Dermis blood vessel endothelial cell (primary cell): Measurements from ENCODE around the gene CCNC. TPM values are rescaled to one million over a fixed set of nuclear protein-coding genes. Genes with fewer than 3 reads are reported as not detected.
"Not testable (repeated sequence)": the region's sequence is repeated elsewhere in the genome, so short reads cannot be mapped to it uniquely, and the experiment has no call there.

Experiments
- DNase-seq: peaks from one replicate; pipeline ENCODE4 v3.0.0; 2010
- total RNA-seq: library from RNA; depleted of rRNA; stranded (reverse); fragments of >200 nt; gene quantifications from 2 replicates; pipeline ENCODE4 v1.2.3, GENCODE V29; 2014

The CCNC gene
- total RNA-seq, 1 donor from 2014 or later: 85.4 TPM

GRCh38 chr6:99603421-99604165 is 35.1 kb upstream of the CCNC start:
- DNase-seq: peak; percentile 37

DNA sequence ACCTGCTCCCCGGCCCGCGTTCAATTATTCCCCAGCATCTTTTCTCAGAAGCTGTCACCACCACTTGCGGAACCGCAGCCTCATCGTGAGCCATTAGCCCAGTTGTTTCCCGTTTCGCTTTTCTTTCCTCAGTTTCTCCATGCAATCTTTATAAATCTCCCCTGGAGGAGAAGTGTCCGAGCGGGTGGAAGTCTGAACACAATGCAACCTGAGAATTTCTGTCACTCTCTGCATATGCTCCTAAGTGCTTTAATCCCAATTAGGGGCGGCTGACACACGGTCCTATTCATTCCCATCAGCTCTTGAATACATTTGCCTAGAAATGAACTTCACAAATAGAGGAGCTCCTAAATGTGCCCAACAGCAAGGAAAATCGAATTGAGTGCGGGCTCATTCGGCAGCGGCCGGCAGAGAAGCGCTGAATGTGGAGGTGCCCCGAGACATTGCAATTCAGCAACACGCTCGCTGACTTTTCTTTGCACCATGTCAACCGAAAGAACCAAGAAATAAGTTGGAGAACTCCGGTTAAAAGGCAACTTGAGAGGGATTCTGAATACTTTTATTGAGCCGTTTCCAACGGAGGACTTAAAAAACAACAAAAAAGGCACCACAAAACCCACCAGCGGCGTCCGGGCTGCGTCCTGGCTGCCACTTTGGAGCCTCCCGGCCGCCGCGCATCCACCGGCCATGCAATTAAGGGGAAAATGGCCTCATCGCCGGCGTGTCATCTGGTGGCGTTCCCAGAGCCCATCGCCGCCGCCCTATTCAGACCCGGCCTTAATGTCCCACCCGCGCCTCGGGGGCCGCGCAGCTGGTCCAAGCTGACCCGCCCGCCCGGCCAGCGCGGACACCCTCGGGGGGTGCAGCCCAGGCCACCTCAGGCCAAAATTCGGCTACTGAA is 34.3 kb upstream of the CCNC start:
- DNase-seq: no peak

DNA sequence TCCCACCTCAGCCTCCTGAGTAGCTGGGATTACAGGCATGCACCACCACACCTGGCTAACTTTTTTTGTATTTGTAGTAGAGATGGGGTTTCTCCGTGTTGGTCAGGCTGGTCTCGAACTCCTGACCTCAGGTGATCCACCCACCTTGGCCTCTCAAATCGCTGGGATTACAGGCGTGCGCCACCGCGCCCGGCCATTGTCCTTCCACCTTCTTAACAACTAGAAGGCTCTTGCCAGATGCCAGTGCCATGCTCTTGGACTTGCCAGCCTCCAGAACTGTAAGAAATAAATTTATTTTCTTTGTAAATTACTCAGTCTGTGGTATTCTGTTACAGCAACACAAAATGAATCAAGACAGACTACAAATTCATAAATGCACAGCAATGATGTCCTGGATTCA is 26.2 kb upstream of the CCNC start:
- DNase-seq: not testable (repeated sequence)

DNA sequence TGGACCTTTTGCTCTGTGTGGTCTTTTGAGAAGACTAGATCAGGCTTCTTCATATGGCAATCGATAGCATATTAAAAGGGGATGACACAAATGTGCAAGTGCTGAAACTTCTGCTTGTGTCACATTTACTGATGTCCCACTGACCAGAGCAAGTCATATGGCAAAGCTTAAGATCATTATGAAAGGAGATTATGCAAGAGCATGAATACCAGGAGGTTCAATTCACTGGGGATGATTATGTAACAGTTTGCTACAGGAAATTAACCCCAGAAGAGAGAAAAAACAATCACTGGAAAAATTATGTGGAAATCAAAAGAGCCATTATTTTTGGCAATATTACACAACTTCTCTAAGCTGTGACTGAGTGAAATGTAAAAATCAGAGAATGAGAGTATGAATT is 24.4 kb upstream of the CCNC start:
- no peak for DNase-seq

DNA sequence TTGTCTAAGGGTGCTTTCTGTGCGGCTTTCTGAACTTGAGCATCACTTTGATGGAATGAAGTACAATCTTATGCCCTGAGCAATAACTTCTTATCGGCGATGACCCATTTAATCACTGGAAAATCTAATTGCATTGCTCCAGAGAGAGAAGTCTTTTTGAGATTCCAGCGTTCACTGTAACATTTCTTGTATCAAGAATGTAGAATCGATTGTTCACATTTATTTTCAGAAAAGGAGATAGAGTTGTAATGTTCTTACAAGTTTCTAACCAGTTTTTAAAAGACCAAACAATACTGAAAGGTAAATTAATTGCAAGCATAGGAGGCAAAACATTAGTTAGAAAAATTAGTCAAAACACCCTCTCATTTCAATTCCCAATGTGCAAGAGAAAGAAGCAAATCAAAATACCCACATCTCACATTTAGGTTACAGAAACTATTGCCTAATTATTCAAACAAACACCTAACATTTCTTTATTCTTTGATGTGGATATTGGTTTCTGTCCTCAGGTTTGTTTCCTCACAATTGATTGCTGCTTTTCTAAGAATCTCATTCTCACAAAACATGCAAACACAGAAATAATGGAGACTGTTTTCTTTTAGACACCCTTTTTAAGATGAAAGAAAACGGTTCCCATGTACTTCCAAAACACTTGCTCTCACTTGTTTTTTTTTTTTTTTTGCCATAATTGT is 23.4 kb upstream of the CCNC start:
- DNase-seq: no peak

DNA sequence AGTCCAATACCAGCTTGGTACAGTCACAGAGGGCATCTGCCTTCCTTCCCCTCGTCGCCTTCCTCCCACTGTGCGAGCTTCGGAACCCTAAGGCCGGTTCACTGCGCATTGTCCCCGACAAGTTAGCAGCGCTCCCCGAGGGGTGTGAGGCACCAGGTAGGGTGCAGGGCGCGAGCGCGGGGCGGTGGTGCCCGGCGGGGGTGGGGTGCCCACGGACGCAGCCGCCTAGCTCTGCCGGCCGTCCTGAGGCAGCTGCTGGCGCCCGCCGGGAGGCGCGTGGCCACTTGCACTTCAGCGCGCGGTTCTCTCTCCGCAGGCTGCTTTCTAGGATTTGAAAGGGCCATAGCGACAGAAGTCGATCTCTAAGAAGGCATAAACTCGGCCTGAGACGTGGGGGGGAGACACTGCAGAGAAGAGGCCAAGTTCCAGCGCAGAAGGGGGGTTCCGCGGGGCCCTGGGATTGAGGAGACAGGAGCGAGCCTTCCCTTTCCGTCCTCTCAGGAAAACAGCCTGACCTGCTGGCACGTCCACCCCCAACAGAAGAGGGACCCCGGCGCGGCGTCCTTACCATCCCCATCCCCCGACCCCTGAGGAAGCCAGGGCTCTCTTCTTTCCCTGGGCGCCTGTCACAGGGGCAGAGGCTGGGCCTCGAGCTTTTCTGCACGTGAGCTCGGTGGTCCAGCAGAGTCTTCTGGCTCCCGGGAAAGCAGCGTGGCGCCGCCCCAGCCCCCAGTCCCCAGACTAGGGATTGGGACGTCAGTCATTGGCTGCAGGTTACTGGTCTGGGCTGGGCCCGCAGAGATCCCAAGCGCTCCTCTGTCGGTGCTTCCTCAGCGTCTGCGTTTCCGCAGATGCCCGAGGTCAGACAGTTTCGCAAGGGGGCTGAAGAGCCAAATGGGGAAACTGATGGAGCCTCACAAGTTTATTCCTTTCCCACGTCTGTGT is 22.5 kb upstream of the CCNC start:
- no peak for DNase-seq

GRCh38 chr6:99589907-99590493 is 21.5 kb upstream of the CCNC start:
- DNase-seq: no peak

- DNase-seq: no peak
Measured at GRCh38 chr6:99589290-99589672, 20.8 kb upstream of the CCNC start.

DNA sequence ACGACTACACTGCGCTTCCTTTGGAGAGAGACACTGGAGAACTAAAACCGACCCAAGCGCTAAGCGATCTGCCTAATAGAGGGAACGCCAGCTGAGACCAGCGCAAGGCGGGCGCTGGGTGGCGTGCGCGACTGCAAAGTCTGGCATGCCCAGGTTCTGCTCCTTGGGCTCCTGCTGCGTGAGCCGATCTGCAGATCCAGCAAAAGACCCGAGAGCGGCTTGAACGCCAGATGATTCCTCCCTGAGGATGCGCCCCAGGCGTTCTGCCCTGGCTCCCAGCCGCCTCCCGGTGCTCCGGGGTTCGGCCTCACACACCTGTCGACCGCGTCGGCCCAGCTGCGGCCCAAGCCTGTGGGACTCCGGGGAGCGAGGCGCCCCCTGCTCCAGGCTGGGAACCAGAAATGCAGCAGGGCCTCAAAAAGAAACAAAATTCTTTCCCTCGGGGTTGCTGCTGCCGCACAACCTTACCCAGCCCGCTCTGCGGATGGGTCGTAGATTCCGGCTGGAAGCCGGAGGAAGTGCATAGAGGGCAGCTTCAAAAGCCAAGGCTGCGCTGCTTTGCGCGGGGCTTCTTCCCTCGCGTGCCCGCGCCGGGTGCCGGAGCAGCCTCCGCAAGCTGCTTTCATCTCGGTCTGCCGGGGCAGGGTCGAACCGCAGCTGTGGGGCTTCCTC is 20.3 kb upstream of the CCNC start:
- DNase-seq: peak; percentile 78

DNA sequence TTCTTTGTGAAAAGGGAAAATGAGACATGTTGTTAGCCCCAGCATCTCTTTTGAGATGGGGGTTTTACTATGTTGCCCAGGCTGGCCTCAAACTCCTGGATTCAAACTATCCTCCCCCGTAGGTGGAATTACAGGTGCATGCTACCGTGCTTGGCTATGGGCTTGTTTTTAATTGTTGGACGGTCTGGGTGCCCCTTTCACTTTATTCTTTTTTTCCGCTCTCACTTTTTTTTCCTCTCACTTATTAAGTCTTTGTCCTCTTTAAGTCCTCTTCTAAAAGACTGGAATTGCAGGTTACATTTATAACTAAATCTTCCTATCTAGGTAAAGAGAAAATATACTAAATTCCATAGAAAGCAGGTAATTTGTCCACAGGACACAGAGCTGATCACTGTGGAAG is 19.3 kb upstream of the CCNC start:
- no peak for DNase-seq

DNA sequence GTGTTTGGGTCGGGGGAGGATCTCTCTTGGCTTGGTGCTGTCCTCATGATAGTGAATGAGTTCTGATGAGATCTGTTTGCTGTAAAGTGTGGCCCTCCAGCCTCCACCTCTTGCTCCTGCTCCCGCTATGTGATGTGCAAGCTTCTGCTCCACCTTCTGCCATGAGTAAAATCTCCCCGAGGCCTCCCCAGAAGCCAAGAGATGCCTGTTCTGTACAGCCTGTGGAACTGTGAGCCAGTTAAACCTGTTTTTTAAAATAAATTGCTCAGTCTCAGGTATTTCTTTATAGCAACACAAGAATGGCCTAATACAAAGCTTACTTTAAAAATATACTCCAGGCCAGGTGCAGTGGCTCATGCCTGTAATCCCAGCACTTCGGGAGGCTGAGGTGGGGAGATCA is 11.3 kb upstream of the CCNC start:
- DNase-seq: no peak

DNA sequence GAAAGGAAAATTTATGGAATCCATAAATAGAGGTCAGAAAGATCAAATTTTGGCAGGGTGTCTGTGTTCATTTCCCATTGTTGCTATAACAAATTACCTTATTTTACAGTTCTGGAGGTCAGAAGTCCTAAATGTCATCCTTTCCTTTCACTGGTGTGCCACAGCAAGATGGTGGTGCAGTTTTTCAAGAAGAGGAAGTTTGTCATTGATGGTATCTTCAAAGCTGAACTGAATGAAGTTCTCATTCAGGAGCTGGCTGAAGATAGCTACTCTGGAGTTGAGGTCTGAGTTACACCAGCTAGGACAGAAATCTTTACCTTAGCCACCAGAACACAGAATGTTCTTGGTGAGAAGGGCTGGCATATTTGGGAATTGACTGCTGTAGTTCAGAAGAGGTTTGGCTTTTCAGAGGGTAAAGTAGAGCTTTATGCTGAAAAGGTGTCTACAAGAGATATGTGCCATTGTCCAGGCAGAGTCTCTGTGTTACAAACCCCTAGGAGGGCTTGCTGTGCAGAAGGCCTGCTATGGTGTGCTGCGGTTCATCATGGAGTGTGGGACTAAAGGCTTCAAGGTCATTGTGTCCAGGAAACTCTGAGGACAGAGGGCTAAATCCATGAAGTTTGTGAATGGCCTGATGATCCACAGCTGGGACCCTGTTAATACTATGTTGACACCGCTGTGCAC is 7.2 kb upstream of the CCNC start:
- DNase-seq: no peak

DNA sequence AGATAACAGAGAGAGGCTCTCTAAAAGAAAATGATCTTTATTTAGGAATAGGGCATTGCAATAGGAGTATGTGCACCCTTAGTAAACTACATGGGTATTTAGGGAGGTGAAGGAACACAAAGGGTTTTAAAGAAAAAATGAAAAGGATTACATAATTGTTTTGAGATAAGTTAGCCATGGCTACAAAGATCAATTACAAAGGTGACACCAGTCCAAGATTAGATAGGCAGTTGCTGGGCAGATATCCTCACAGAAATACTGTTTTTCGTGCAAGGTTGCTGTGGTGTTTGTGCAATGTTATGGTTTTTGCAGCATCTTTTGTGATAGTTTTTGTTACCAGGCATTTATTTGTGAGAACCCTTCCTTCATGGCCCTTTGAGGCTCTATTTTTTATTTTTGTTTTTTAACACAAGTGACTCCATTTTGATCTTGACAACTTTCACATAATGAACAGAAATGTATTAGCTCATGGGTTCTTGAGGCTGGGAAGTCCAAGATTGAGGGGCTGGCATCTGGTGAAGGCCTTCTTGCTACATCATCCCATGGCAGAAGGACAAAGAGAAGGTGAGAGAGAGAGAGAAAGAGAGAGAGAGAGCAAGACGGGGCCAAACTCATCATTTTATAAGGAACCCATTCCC is 5.6 kb upstream of the CCNC start:
- no peak for DNase-seq

GRCh38 chr6:99563056-99563723 is 5.3 kb downstream of the CCNC start:
- DNase-seq: no peak

DNA sequence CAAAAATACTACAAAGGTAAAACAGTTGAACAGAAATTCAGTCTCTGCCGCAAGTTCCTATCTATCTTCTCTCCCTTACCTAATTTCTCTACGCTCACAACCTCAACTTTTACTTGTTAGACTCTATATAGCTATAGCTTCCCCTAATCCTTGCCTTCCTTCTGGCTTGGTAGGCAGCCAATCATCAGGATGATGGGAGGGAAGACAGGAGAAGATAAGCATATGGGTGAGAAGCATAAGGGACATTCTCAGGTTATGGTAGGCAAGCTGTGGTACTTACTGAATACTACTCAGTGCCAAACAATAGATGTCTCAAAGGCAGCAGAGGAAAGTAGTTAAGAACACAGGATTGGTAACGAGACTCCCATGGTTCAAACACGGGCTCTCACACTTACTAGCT is 7.8 kb downstream of the CCNC start:
- DNase-seq: no peak

DNA sequence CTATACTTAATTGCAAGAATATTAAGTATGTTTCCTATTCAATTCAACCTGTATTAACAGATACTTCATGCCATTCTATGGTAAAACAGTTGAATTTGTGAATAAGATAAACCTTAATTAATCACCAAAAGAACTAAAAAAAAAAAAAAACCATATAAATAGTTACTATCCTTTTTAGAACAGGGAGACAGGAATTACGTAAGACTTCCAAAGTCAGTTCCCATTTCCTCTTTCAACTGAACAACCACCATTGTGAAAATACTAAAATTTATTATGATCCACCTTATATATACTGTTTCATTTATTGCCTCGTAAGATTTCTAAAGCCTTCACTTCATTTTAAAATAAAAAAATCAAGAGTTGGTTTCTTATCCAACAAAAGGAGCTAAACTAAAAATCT is 9.4 kb downstream of the CCNC start:
- no peak for DNase-seq

DNA sequence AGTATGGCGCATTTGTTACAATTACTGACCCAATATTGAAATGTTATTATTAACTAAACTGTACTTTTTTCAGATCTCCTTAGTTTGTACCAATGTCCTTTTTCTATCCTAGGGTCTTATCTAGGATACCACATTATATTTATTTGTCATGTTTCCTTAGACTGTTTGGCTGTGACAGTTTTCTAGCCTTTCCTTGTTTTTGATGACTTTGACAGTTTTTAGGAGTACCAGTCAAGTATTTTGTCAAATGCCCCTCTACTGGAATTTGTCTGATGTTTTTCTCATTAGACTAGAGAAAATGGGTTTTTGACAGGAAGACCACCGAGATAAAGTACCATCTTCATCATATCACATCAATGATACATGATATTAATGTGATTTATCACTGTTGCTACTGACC is 14.6 kb downstream of the CCNC start:
- DNase-seq: no peak

- no peak for DNase-seq
Measured at GRCh38 chr6:99550046-99550748, 18.3 kb downstream of the CCNC start.

- no peak for DNase-seq
Measured at GRCh38 chr6:99548706-99549105, 19.8 kb downstream of the CCNC start.
